HCT116 (cell line): ENCODE measurements around the gene VANGL2. TPM values are rescaled to one million over a fixed set of nuclear protein-coding genes. Genes with fewer than 3 reads are reported as not detected.

Experiments used
- ATAC-seq: fragments of 200-7000 bp; cut with Tn5 transposase; 2 replicates; pipeline ENCODE4 v1.9.1; 2020; ENCODE audit warnings: mild to moderate bottlenecking, moderate library complexity
- BruUV-seq: library from RNA; stranded (reverse); fragments of 400-500 nt; replicated peaks from 2 replicates; lab custom pipeline; 2021; lab: Mats Ljungman, UMichigan
- CTCF ChIA-PET: fragments of 300-600 bp; sonication (Branson Sonifier 250); formaldehyde crosslinking; loops from one replicate; lab custom pipeline; 2021; ENCODE audit warnings: antibody characterized with exemption; lab: Charles Lee
- POLR2A ChIA-PET: fragments of 300-600, 350-600 bp; sonication (Branson Sonifier 250); formaldehyde crosslinking; loops from one replicate; lab custom pipeline; 2021; ENCODE audit warnings: antibody characterized with exemption; lab: Charles Lee
- RAD21 ChIA-PET, 2 experiments: fragments of 300-600 bp; sonication (Branson Sonifier 250); formaldehyde crosslinking; loops; one replicate each; lab custom pipeline; 2023; ENCODE audit warnings: low total read pairs in 2 of 2; ENCODE audit not compliant: uncharacterized antibody in 2 of 2, unreplicated experiment in 2 of 2, low non-redundant PET in 1 of 2; lab: Charles Lee
- DNase-seq: peaks from one replicate; pipeline ENCODE4 v3.0.0-alpha.2; 2010; ENCODE audit warnings: low read depth, low spot score
- H2AFZ ChIP-seq: fragments of 200-600 bp; shearing (Covaris generic), sonication (generic); 2 replicates; pipeline ENCODE4 v1.6.1; 2017; ENCODE audit warnings: low read depth, mixed run types, mixed read lengths, antibody characterized with exemption, low read length; ENCODE audit not compliant: poor library complexity, severe bottlenecking
- H3K27ac ChIP-seq: 2 replicates; pipeline ENCODE4 v1.5.1; 2012; ENCODE audit warnings: low read depth, low read length
- H3K27me3 ChIP-seq: fragments of 200-600 bp; sonication (generic); 2 replicates; pipeline ENCODE4 v1.6.1; 2016; ENCODE audit warnings: mixed run types, low read length, mixed read lengths; ENCODE audit not compliant: insufficient read depth
- H3K36me3 ChIP-seq, 2 experiments: fragments of 200-500 bp in 1 of 2; fragments of 200-600 bp in 1 of 2; sonication (Bioruptor generic) in 1 of 2; sonication (generic) in 1 of 2; 2 replicates each; pipeline versions ENCODE4 v1.5.1 to v1.6.1; 2014 to 2016; ENCODE audit warnings: low read length in 2 of 2, inconsistent platforms in 1 of 2, mixed read lengths in 1 of 2, mixed run types in 1 of 2; ENCODE audit not compliant: insufficient read depth in 2 of 2, control insufficient read depth in 1 of 2
- H3K4me1 ChIP-seq, 2 experiments: fragments of 200-600 bp in 1 of 2; sonication (generic) in 1 of 2; 2 replicates each; pipeline versions ENCODE4 v1.5.1 to v1.6.1; 2012 to 2017; ENCODE audit warnings: low read length in 2 of 2, inconsistent platforms in 1 of 2, mild to moderate bottlenecking in 1 of 2, mixed read lengths in 1 of 2, mixed run types in 1 of 2, moderate library complexity in 1 of 2; ENCODE audit not compliant: insufficient read depth in 2 of 2, control insufficient read depth in 1 of 2
- H3K4me2 ChIP-seq: fragments of 200-600 bp; sonication (generic); 2 replicates; pipeline ENCODE4 v1.6.1; 2017; ENCODE audit warnings: mixed run types, low read length, mixed read lengths
- H3K4me3 ChIP-seq, 2 experiments: fragments of 200-600 bp in 1 of 2; sonication (generic) in 1 of 2; replicated peaks in 1 of 2; 2 replicates each; pipeline ENCODE4 v1.5.1; 2011 to 2016; ENCODE audit warnings: low read length in 2 of 2, control low read depth in 1 of 2, low read depth in 1 of 2, mild to moderate bottlenecking in 1 of 2, mixed read lengths in 1 of 2, mixed run types in 1 of 2
- H3K79me2 ChIP-seq: fragments of 200-600 bp; sonication (generic); 2 replicates; pipeline ENCODE4 v1.6.1; 2017; ENCODE audit warnings: mild to moderate bottlenecking, mixed run types, low read length, moderate library complexity, mixed read lengths; ENCODE audit not compliant: insufficient read depth
- H3K9ac ChIP-seq: fragments of 200-600 bp; sonication (generic); 2 replicates; pipeline ENCODE4 v1.6.1; 2016; ENCODE audit warnings: low read length, mixed read lengths
- H3K9me2 ChIP-seq: fragments of 200-600 bp; sonication (generic), shearing (Covaris generic); 2 replicates; pipeline ENCODE4 v1.6.1; 2017; ENCODE audit warnings: mixed run types, mild to moderate bottlenecking, moderate library complexity; ENCODE audit not compliant: insufficient read depth
- H3K9me3 ChIP-seq, 2 experiments: fragments of 200-500 bp in 1 of 2; fragments of 200-600 bp in 1 of 2; sonication (Bioruptor generic) in 1 of 2; sonication (generic) in 1 of 2; 2 replicates each; pipeline ENCODE4 v1.6.1; 2014 to 2017; ENCODE audit warnings: low read length in 2 of 2, mixed read lengths in 2 of 2, inconsistent platforms in 1 of 2, low read depth in 1 of 2, mild to moderate bottlenecking in 1 of 2, mixed run types in 1 of 2, moderate library complexity in 1 of 2; ENCODE audit not compliant: control insufficient read depth in 1 of 2, insufficient read depth in 1 of 2
- H4K20me1 ChIP-seq: fragments of 200-600 bp; sonication (generic), shearing (Covaris generic); 2 replicates; pipeline ENCODE4 v1.6.1; 2017; ENCODE audit warnings: mixed run types, mild to moderate bottlenecking, moderate library complexity; ENCODE audit not compliant: insufficient read depth
- ATF3 ChIP-seq: IDR thresholded peaks from 2 replicates; pipeline ENCODE4 v1.6.1; 2012
- CBX3 ChIP-seq: IDR thresholded peaks from 2 replicates; pipeline ENCODE4 v1.6.1; 2012; ENCODE audit warnings: low read depth
- CTCF ChIP-seq, 3 experiments: fragments of 200-600 bp in 1 of 3; sonication (generic) in 1 of 3; IDR thresholded peaks in 2 of 3; conservative IDR thresholded peaks in 1 of 3; 2 replicates each; pipeline ENCODE4 v1.5.1; 2012 to 2017; ENCODE audit warnings: low read depth in 2 of 3, low read length in 2 of 3, antibody characterized with exemption in 1 of 3, borderline replicate concordance in 1 of 3, control low read depth in 1 of 3, mild to moderate bottlenecking in 1 of 3, mixed read lengths in 1 of 3, mixed run types in 1 of 3, moderate library complexity in 1 of 3; ENCODE audit not compliant: insufficient read depth in 1 of 3
- FOSL1 ChIP-seq: IDR thresholded peaks from 2 replicates; pipeline ENCODE4 v1.6.1; 2012; ENCODE audit warnings: low read depth
- MAX ChIP-seq: IDR thresholded peaks from 2 replicates; pipeline ENCODE4 v1.6.1; 2012
- POLR2AphosphoS5 ChIP-seq: IDR thresholded peaks from 2 replicates; pipeline ENCODE4 v1.6.1; 2011; ENCODE audit warnings: mild to moderate bottlenecking, low read depth, low read length, moderate library complexity
- SIN3A ChIP-seq: IDR thresholded peaks from 2 replicates; pipeline ENCODE4 v1.6.1; 2012; ENCODE audit warnings: low read depth
- SRF ChIP-seq: IDR thresholded peaks from 2 replicates; pipeline ENCODE4 v1.6.1; 2012; ENCODE audit warnings: low read depth
- TCF7L2 ChIP-seq: IDR thresholded peaks from 2 replicates; pipeline ENCODE4 v1.7.0; 2011; ENCODE audit warnings: borderline replicate concordance, inconsistent platforms; ENCODE audit not compliant: insufficient read depth, insufficient read length; ENCODE audit errors: extremely low read depth
- intact Hi-C: fragments of 100-400 bp; cut with micrococcal nuclease; formaldehyde crosslinking; loops from 2 replicates; pipeline ENCODE4 v1.10.0; 2022
- total RNA-seq: library from RNA; stranded (reverse); gene quantifications from one replicate; pipeline ENCODE4 v1.2.1, GENCODE V29; 2021; ENCODE audit not compliant: unreplicated experiment

The VANGL2 gene
- total RNA-seq, 1 experiment from 2014 or later = 1.1 TPM

- Histone ChIP-seq H3K4me3 (no peak overlapping the region), H2AFZ (no peak overlapping the region), H3K27me3 (no peaks in the 10 kb centered on the region), H3K9me2 (no peaks in the 10 kb centered on the region), H3K27ac (no peak overlapping the region), H3K9ac (no peak overlapping the region), H3K9me3 (no peaks in the 10 kb centered on the region), H3K36me3 (no peaks in the 10 kb centered on the region), H3K4me1 (peaks cover 0 to 4% of the 10 kb centered on the region in 2 experiments; a peak in 1 of 4 replicates), H3K4me2 (no peak overlapping the region), H3K79me2 (no peaks in the 10 kb centered on the region)
- RAD21 ChIA-PET = no interaction called here
- DNase-seq = no peak
- POLR2A ChIA-PET = no interaction called here
- no peak for ATAC-seq
- intact Hi-C loops = no loop called here
- TF ChIP-seq SIN3A (no peak), SRF (no peak), TCF7L2 (no peak), CBX3 (no peak), MAX (no peak), ATF3 (no peak), POLR2AphosphoS5 (no peak), CTCF (IDR thresholded peaks at IDR 0.05 in 2 of 3, conservative IDR thresholded peaks at IDR 0.05 in 1 of 3; ENCODE audit: borderline replicate concordance in 1 of 3, insufficient read depth in 1 of 3, low read depth in 2 of 3, low read length in 2 of 3) (no peak), FOSL1 (no peak)
- TF ChIP-seq, all 23 proteins: peak for 0
- no TSS peak for BruUV-seq
- no peaks in the 10 kb centered on the region for H4K20me1 ChIP-seq
- CTCF ChIA-PET = no interaction called here
Measured at GRCh38 chr1:160432371-160432786, 32.0 kb downstream of the VANGL2 start.
